ENCODE measurements around the gene HSD17B8. TPM values are rescaled to one million over a fixed set of nuclear protein-coding genes. Genes with fewer than 3 reads are reported as not detected.

Gene HSD17B8
- total RNA-seq, 1 donor from 2014 or later, result 6.5 TPM

GRCh38 chr6:33168639-33169038 is 35.8 kb upstream of the HSD17B8 start:
- Mint-ChIP-seq H3K27me3 (ENCODE audit: unreplicated experiment) (peaks cover 9% of the 10 kb centered on the region), H3K9me3 (ENCODE audit: unreplicated experiment) (no peaks in the 10 kb centered on the region), H3K4me3 (ENCODE audit: unreplicated experiment) (no peak overlapping the region), H3K36me3 (ENCODE audit: low read depth, unreplicated experiment) (peaks cover 8% of the 10 kb centered on the region), H3K4me1 (ENCODE audit: unreplicated experiment) (no peaks in the 10 kb centered on the region), H3K27ac (ENCODE audit: unreplicated experiment) (no peak overlapping the region)
- TF ChIP-seq CTCF (IDR thresholded peaks at IDR 0.05; ENCODE audit: unreplicated experiment), result no peak
- no peak for DNase-seq (ENCODE audit: low spot score)

GRCh38 chr6:33169291-33170175 is 34.9 kb upstream of the HSD17B8 start:
- H3K4me1 Mint-ChIP-seq (ENCODE audit: unreplicated experiment), result no peaks in the 10 kb centered on the region
- H3K9me3 Mint-ChIP-seq (ENCODE audit: unreplicated experiment), result no peaks in the 10 kb centered on the region
- no peak for TF ChIP-seq CTCF (IDR thresholded peaks at IDR 0.05; ENCODE audit: unreplicated experiment)
- peaks cover 8% of the 10 kb centered on the region for H3K36me3 Mint-ChIP-seq (ENCODE audit: low read depth, unreplicated experiment)
- H3K27ac Mint-ChIP-seq (ENCODE audit: unreplicated experiment), result no peak overlapping the region
- peaks cover 9% of the 10 kb centered on the region for H3K27me3 Mint-ChIP-seq (ENCODE audit: unreplicated experiment)
- no peak for DNase-seq (ENCODE audit: low spot score)
- H3K4me3 Mint-ChIP-seq (ENCODE audit: unreplicated experiment), result no peak overlapping the region

- TF ChIP-seq CTCF (IDR thresholded peaks at IDR 0.05; ENCODE audit: unreplicated experiment), result no peak
- H3K4me1 Mint-ChIP-seq (ENCODE audit: unreplicated experiment), result no peaks in the 10 kb centered on the region
- peaks cover 15% of the 10 kb centered on the region for H3K36me3 Mint-ChIP-seq (ENCODE audit: low read depth, unreplicated experiment)
- no peak overlapping the region for H3K4me3 Mint-ChIP-seq (ENCODE audit: unreplicated experiment)
- peaks cover 10% of the 10 kb centered on the region for H3K27me3 Mint-ChIP-seq (ENCODE audit: unreplicated experiment)
- H3K9me3 Mint-ChIP-seq (ENCODE audit: unreplicated experiment), result no peaks in the 10 kb centered on the region
- DNase-seq (ENCODE audit: low spot score), result no peak
- no peak overlapping the region for H3K27ac Mint-ChIP-seq (ENCODE audit: unreplicated experiment)
Measured at GRCh38 chr6:33170176-33171015, 34.1 kb upstream of the HSD17B8 start.

- H3K27ac Mint-ChIP-seq (ENCODE audit: unreplicated experiment), result no peak overlapping the region
- H3K27me3 Mint-ChIP-seq (ENCODE audit: unreplicated experiment), result peaks cover 14% of the 10 kb centered on the region
- no peaks in the 10 kb centered on the region for H3K9me3 Mint-ChIP-seq (ENCODE audit: unreplicated experiment)
- TF ChIP-seq CTCF (IDR thresholded peaks at IDR 0.05; ENCODE audit: unreplicated experiment), result no peak
- H3K4me1 Mint-ChIP-seq (ENCODE audit: unreplicated experiment), result no peaks in the 10 kb centered on the region
- H3K4me3 Mint-ChIP-seq (ENCODE audit: unreplicated experiment), result no peak overlapping the region
- DNase-seq (ENCODE audit: low spot score), result no peak
- peaks cover 10% of the 10 kb centered on the region for H3K36me3 Mint-ChIP-seq (ENCODE audit: low read depth, unreplicated experiment)
Measured at GRCh38 chr6:33171016-33171879, 33.2 kb upstream of the HSD17B8 start.
